ENCODE data around the gene CAPZB.

GRCh38 chr1:19465650-19466049 is 19.7 kb downstream of the CAPZB start:
- TF ChIP-seq ELK1 (IDR thresholded peaks at IDR 0.05; ENCODE audit: borderline replicate concordance, low read depth, low read length) (no peak), POLR2A (IDR thresholded peaks at IDR 0.05; ENCODE audit: low read depth, low read length) (no peak), CTCF (conservative IDR thresholded peaks at IDR 0.05; ENCODE audit: low read depth, low read length) (no peak), CEBPB (IDR thresholded peaks at IDR 0.05; ENCODE audit: low read depth, low read length) (no peak), RFX5 (IDR thresholded peaks at IDR 0.05; ENCODE audit: low read depth, low read length) (no peak), FOS (IDR thresholded peaks at IDR 0.05; ENCODE audit: low read depth, low read length) (no peak), MAFK (IDR thresholded peaks at IDR 0.05; ENCODE audit: low read depth, low read length) (no peak), SMC3 (IDR thresholded peaks at IDR 0.05; ENCODE audit: low read depth, low read length) (no peak), USF2 (IDR thresholded peaks at IDR 0.05; ENCODE audit: low read depth, low read length) (no peak), MXI1 (IDR thresholded peaks at IDR 0.05; ENCODE audit: borderline replicate concordance, low read depth, low read length) (no peak), RCOR1 (IDR thresholded peaks at IDR 0.05; ENCODE audit: insufficient replicate concordance, low read length) (no peak), MAZ (IDR thresholded peaks at IDR 0.05; ENCODE audit: borderline replicate concordance, low read depth, low read length) (no peak), CHD1 (IDR thresholded peaks at IDR 0.05; ENCODE audit: low read depth, low read length) (no peak), BHLHE40 (IDR thresholded peaks at IDR 0.05; ENCODE audit: low read depth, low read length) (no peak)
